Caco-2 (cell line): ENCODE measurements around the gene LMX1A. TPM values are rescaled to one million over a fixed set of nuclear protein-coding genes. Genes with fewer than 3 reads are reported as not detected.

Experiments
- BruUV-seq: library from RNA; stranded (reverse); fragments of 400-500 nt; replicated peaks from 2 replicates; lab custom pipeline; 2021; lab: Mats Ljungman, UMichigan
- CTCF ChIA-PET: fragments of 300-600 bp; sonication (Branson Sonifier 250); formaldehyde crosslinking; loops from one replicate; lab custom pipeline; 2022; ENCODE audit warnings: antibody characterized with exemption; lab: Charles Lee
- POLR2A ChIA-PET: fragments of 300-600 bp; sonication (Branson Sonifier 250); formaldehyde crosslinking; loops from one replicate; lab custom pipeline; 2022; ENCODE audit warnings: antibody characterized with exemption; lab: Charles Lee
- DNase-seq, 2 experiments: peaks; one replicate each; pipeline versions ENCODE4 v3.0.0 to v3.0.0-alpha.2; 2020 to 2022
- H3K27me3 ChIP-seq: replicated peaks from 2 replicates; pipeline ENCODE4 v1.6.0; 2011; ENCODE audit warnings: low read length; ENCODE audit not compliant: control insufficient read depth, insufficient read depth
- H3K36me3 ChIP-seq: 2 replicates; pipeline ENCODE4 v1.5.1; 2011; ENCODE audit warnings: low read length; ENCODE audit not compliant: control insufficient read depth, insufficient read depth
- H3K4me1 ChIP-seq: fragments of 250-450 bp; sonication (Bioruptor Pico); 2 replicates; pipeline ENCODE4 v1.5.1; 2020; ENCODE audit warnings: mild to moderate bottlenecking
- H3K4me3 ChIP-seq: 2 replicates; pipeline ENCODE4 v1.5.1; 2011; ENCODE audit warnings: low read depth, mild to moderate bottlenecking, control low read depth, low read length
- H3K9me3 ChIP-seq: fragments of 250-450 bp; sonication (Bioruptor Pico); 2 replicates; pipeline ENCODE4 v1.5.1; 2020; ENCODE audit warnings: mild to moderate bottlenecking, moderate library complexity
- H3K27ac Mint-ChIP-seq: one replicate; pipeline ENCODE4 v1.8.0; 2022; ENCODE audit warnings: mixed read lengths; ENCODE audit not compliant: unreplicated experiment
- H3K27me3 Mint-ChIP-seq: one replicate; pipeline ENCODE4 v1.8.0; 2022; ENCODE audit warnings: mixed read lengths; ENCODE audit not compliant: insufficient read depth, unreplicated experiment
- H3K36me3 Mint-ChIP-seq: one replicate; pipeline ENCODE4 v1.8.0; 2022; ENCODE audit warnings: mild to moderate bottlenecking, mixed read lengths; ENCODE audit not compliant: insufficient read depth, unreplicated experiment
- H3K4me1 Mint-ChIP-seq: one replicate; pipeline ENCODE4 v1.8.0; 2022; ENCODE audit warnings: low read depth, mixed read lengths; ENCODE audit not compliant: unreplicated experiment
- H3K4me3 Mint-ChIP-seq: one replicate; pipeline ENCODE4 v1.8.0; 2022; ENCODE audit warnings: mild to moderate bottlenecking, moderate library complexity, mixed read lengths; ENCODE audit not compliant: unreplicated experiment
- H3K9me3 Mint-ChIP-seq: one replicate; pipeline ENCODE4 v1.8.0; 2022; ENCODE audit warnings: mixed read lengths; ENCODE audit not compliant: unreplicated experiment
- CTCF ChIP-seq, 2 experiments: fragments of 200-600 bp in 1 of 2; IDR thresholded peaks; 1 replicate in 1 of 2; 2 replicates in 1 of 2; pipeline versions ENCODE4 v1.5.1 to v1.8.0; 2011 to 2022; ENCODE audit warnings: antibody characterized with exemption in 1 of 2, control low read depth in 1 of 2, inconsistent platforms in 1 of 2, low read depth in 1 of 2, low read length in 1 of 2, mild to moderate bottlenecking in 1 of 2, moderate library complexity in 1 of 2; ENCODE audit not compliant: insufficient read depth in 1 of 2, severe bottlenecking in 1 of 2, unreplicated experiment in 1 of 2
- intact Hi-C: fragments of 100-400 bp; cut with micrococcal nuclease; formaldehyde crosslinking; loops from one replicate; pipeline ENCODE4 v1.10.0; 2022; ENCODE audit not compliant: unreplicated experiment
- total RNA-seq: library from RNA; stranded (reverse); gene quantifications from 2 replicates; pipeline ENCODE4 v1.2.3, GENCODE V29; 2022

LMX1A gene
- total RNA-seq, 1 experiment from 2014 or later: not detected

GRCh38 chr1:165342168-165342567 is 14.3 kb downstream of the LMX1A start:
- Mint-ChIP-seq H3K27ac (no peak overlapping the region), H3K4me3 (no peak overlapping the region)
- CTCF ChIA-PET: no interaction called here

GRCh38 chr1:165339164-165339563 is 17.4 kb downstream of the LMX1A start:
- H3K4me1 ChIP-seq: no peaks in the 10 kb centered on the region
- H3K36me3 ChIP-seq: no peaks in the 10 kb centered on the region
- H3K9me3 ChIP-seq: no peaks in the 10 kb centered on the region
- intact Hi-C loops: no loop called here
- Mint-ChIP-seq H3K4me3 (no peak overlapping the region), H3K27ac (no peak overlapping the region), H3K9me3 (no peaks in the 10 kb centered on the region), H3K36me3 (no peaks in the 10 kb centered on the region), H3K4me1 (no peaks in the 10 kb centered on the region), H3K27me3 (peaks cover 16% of the 10 kb centered on the region)
- H3K27me3 ChIP-seq: no peaks in the 10 kb centered on the region; the same call in 1 of the 2 replicates
- ChIA-PET CTCF (interaction anchor here (1.1 to 1.4 kb wide), 2 partner anchors 11 to 15 kb away, joined by 3 to 4 read pairs; no protein-coding TSS in a partner anchor), POLR2A (no interaction called here)
- no peak for TF ChIP-seq CTCF (IDR thresholded peaks at IDR 0.05; ENCODE audit: insufficient read depth in 1 of 2, low read depth in 1 of 2, low read length in 1 of 2, severe bottlenecking in 1 of 2, unreplicated experiment in 1 of 2)
- DNase-seq: no peak
- no TSS peak for BruUV-seq
- no peak overlapping the region for H3K4me3 ChIP-seq

More at GRCh38 chr1:165342168-165342567, 14.3 kb downstream of the LMX1A start:
- H3K4me1 ChIP-seq: no peaks in the 10 kb centered on the region
- no peaks in the 10 kb centered on the region for H3K36me3 Mint-ChIP-seq
- no peaks in the 10 kb centered on the region for H3K9me3 ChIP-seq
- intact Hi-C loops: no loop called here
- no peaks in the 10 kb centered on the region for H3K9me3 Mint-ChIP-seq
- H3K4me3 ChIP-seq: no peak overlapping the region
- DNase-seq: no peak
- no peaks in the 10 kb centered on the region for H3K36me3 ChIP-seq
- BruUV-seq: no TSS peak
- no peak for TF ChIP-seq CTCF (IDR thresholded peaks at IDR 0.05; ENCODE audit: insufficient read depth in 1 of 2, low read depth in 1 of 2, low read length in 1 of 2, severe bottlenecking in 1 of 2, unreplicated experiment in 1 of 2)
- H3K27me3 ChIP-seq: no peaks in the 10 kb centered on the region; the same call in 1 of the 2 replicates
- peaks cover 20% of the 10 kb centered on the region for H3K27me3 Mint-ChIP-seq
- POLR2A ChIA-PET: no interaction called here
- no peaks in the 10 kb centered on the region for H3K4me1 Mint-ChIP-seq

GRCh38 chr1:165330483-165330882 is 26.0 kb downstream of the LMX1A start:
- no peaks in the 10 kb centered on the region for H3K9me3 Mint-ChIP-seq
- Histone ChIP-seq H3K4me3 (no peak overlapping the region), H3K9me3 (no peaks in the 10 kb centered on the region), H3K27me3 (no peaks in the 10 kb centered on the region), H3K4me1 (no peaks in the 10 kb centered on the region), H3K36me3 (no peaks in the 10 kb centered on the region)
- CTCF ChIA-PET: no interaction called here
- no peak for TF ChIP-seq CTCF (IDR thresholded peaks at IDR 0.05; ENCODE audit: insufficient read depth in 1 of 2, low read depth in 1 of 2, low read length in 1 of 2, severe bottlenecking in 1 of 2, unreplicated experiment in 1 of 2)
- no peaks in the 10 kb centered on the region for H3K36me3 Mint-ChIP-seq
- no peaks in the 10 kb centered on the region for H3K27me3 Mint-ChIP-seq
- H3K4me1 Mint-ChIP-seq: no peaks in the 10 kb centered on the region
- POLR2A ChIA-PET: no interaction called here
- no peak overlapping the region for H3K27ac Mint-ChIP-seq
- DNase-seq: no peak
- BruUV-seq: no TSS peak
- intact Hi-C loops: no loop called here
- H3K4me3 Mint-ChIP-seq: no peak overlapping the region
